GM23248 (cell line): ENCODE data around the gene FBLN5. TPM values are rescaled to one million over a fixed set of nuclear protein-coding genes. Genes with fewer than 3 reads are reported as not detected.

Source experiments
- DNase-seq: peaks from one replicate; pipeline ENCODE4 v3.0.0-alpha.2; 2015
- H2AFZ ChIP-seq: fragments of 200-600 bp; sonication (generic); 2 replicates; pipeline ENCODE4 v1.6.1; 2016; ENCODE audit warnings: antibody characterized with exemption
- H3F3A ChIP-seq: fragments of 200-600 bp; sonication (generic); 2 replicates; pipeline ENCODE4 v1.6.1; 2016; ENCODE audit warnings: mild to moderate bottlenecking, antibody characterized with exemption, mixed run types; ENCODE audit not compliant: insufficient read depth
- H3K27ac ChIP-seq: fragments of 200-600 bp; sonication (generic); 2 replicates; pipeline ENCODE4 v1.5.1; 2016; ENCODE audit warnings: mild to moderate bottlenecking
- H3K27me3 ChIP-seq: fragments of 200-600 bp; sonication (generic); replicated peaks from 2 replicates; pipeline ENCODE4 v1.6.1; 2016; ENCODE audit warnings: mild to moderate bottlenecking; ENCODE audit not compliant: insufficient read depth
- H3K36me3 ChIP-seq: fragments of 200-600 bp; sonication (generic); 2 replicates; pipeline ENCODE4 v1.6.1; 2016; ENCODE audit warnings: low read depth, mild to moderate bottlenecking
- H3K4me1 ChIP-seq: fragments of 200-600 bp; sonication (generic); 2 replicates; pipeline ENCODE4 v1.6.1; 2016; ENCODE audit warnings: mild to moderate bottlenecking; ENCODE audit not compliant: insufficient read depth
- H3K4me2 ChIP-seq: fragments of 200-600 bp; sonication (generic); one replicate; pipeline ENCODE4 v1.6.1; 2016; ENCODE audit warnings: mild to moderate bottlenecking; ENCODE audit not compliant: unreplicated experiment
- H3K4me3 ChIP-seq: fragments of 200-600 bp; sonication (generic); 2 replicates; pipeline ENCODE4 v1.5.1; 2016; ENCODE audit warnings: mild to moderate bottlenecking
- H3K79me2 ChIP-seq: fragments of 200-600 bp; sonication (generic); 2 replicates; pipeline ENCODE4 v1.6.1; 2016; ENCODE audit warnings: mild to moderate bottlenecking; ENCODE audit not compliant: insufficient read depth
- H3K9ac ChIP-seq: fragments of 200-600 bp; sonication (generic); 2 replicates; pipeline ENCODE4 v1.6.1; 2016; ENCODE audit warnings: mild to moderate bottlenecking
- H3K9me2 ChIP-seq: fragments of 200-600 bp; sonication (generic); 2 replicates; pipeline ENCODE4 v1.6.1; 2016; ENCODE audit warnings: mixed run types, mild to moderate bottlenecking, moderate library complexity; ENCODE audit not compliant: insufficient read depth
- H3K9me3 ChIP-seq: fragments of 200-600 bp; sonication (generic); one replicate; pipeline ENCODE4 v1.6.1; 2017; ENCODE audit warnings: low read depth
- H4K20me1 ChIP-seq: fragments of 200-600 bp; sonication (generic); 2 replicates; pipeline ENCODE4 v1.6.0; 2016; ENCODE audit not compliant: insufficient read depth
- EZH2 ChIP-seq: fragments of 200-600 bp; sonication (generic); IDR thresholded peaks from 2 replicates; pipeline ENCODE4 v1.6.1; 2018; ENCODE audit warnings: antibody characterized with exemption, mild to moderate bottlenecking; ENCODE audit not compliant: insufficient read depth, poor library complexity, severe bottlenecking
- EZH2phosphoT487 ChIP-seq: fragments of 200-600 bp; sonication (generic); IDR thresholded peaks from 2 replicates; pipeline ENCODE4 v1.6.1; 2018; ENCODE audit warnings: antibody characterized with exemption, moderate library complexity, mild to moderate bottlenecking, low read depth; ENCODE audit not compliant: insufficient read depth
- WGBS, 2 experiments: methylation state at CpG; one replicate each; pipeline ENCODE4 v1.1.6; 2015 to 2017; ENCODE audit warnings: low lambda C conversion rate in 2 of 2, low coverage in 1 of 2; ENCODE audit errors: missing lambda C conversion rate in 2 of 2; 5-methylcytosine and 5-hydroxymethylcytosine counted together
- in situ Hi-C: fragments of 300-500 bp; cut with MboI; formaldehyde crosslinking; loops from 2 replicates; pipeline ENCODE4 v1.15.0; 2020
- polyA plus RNA-seq: library from polyadenylated mRNA; unstranded; fragments of >200 nt; fragmentation: Nextera tagmentation; extraction: Ambion mirVana; gene quantifications from 2 replicates; pipeline ENCODE4 v1.2.1, GENCODE V29; 2016
- total RNA-seq: library from RNA; depleted of rRNA; stranded (reverse); fragments of >200 nt; shearing (Covaris generic); gene quantifications from 2 replicates; pipeline ENCODE4 v1.2.3, GENCODE V29; 2014

FBLN5 gene
- total and polyA plus RNA-seq, 2 experiments from 2014 or later: 234 to 756 TPM

- peaks cover 4% of the 10 kb centered on the region; the same call in 1 of the 2 replicates for H3K36me3 ChIP-seq
- no peaks in the 10 kb centered on the region for H3K27me3 ChIP-seq
- TF ChIP-seq EZH2 (no peak), EZH2phosphoT487 (no peak)
- H3K79me2 ChIP-seq: no peaks in the 10 kb centered on the region
- in situ Hi-C loops: no loop called here
- no peaks in the 10 kb centered on the region for H3F3A ChIP-seq
- no peak for DNase-seq
- no peaks in the 10 kb centered on the region for H3K9me2 ChIP-seq
- no peak within 1 kb of the TSS for H3K27ac ChIP-seq
- no peak within 1 kb of the TSS for H3K9ac ChIP-seq
- H3K9me3 ChIP-seq: no peaks in the 10 kb centered on the region
- WGBS, 2 experiments: 90 to 93% methylated on average over 10 of the region's 10 CpGs
- no peak within 1 kb of the TSS for H3K4me3 ChIP-seq
- no peak within 1 kb of the TSS for H2AFZ ChIP-seq
- no peaks in the 10 kb centered on the region for H3K4me1 ChIP-seq
- H3K4me2 ChIP-seq: no peak within 1 kb of the TSS
- H4K20me1 ChIP-seq: no peaks in the 10 kb centered on the region
Observed at GRCh38 chr14:91867316-91867988, 80.0 kb downstream of the FBLN5 start, which contains the start of gene TC2N. TSS of gene TC2N (minus strand) at chr14:91867536. CDS start at chr14:91813769, 53,767 bp downstream.

GRCh38 chr14:91866511-91867295, 80.8 kb downstream of the FBLN5 start:
- Histone ChIP-seq H3K79me2 (no peaks in the 10 kb centered on the region), H4K20me1 (no peaks in the 10 kb centered on the region), H3K27me3 (no peaks in the 10 kb centered on the region), H3K36me3 (peaks cover 4% of the 10 kb centered on the region; the same call in 1 of the 2 replicates), H3K4me3 (no peak overlapping the region), H3K9me3 (no peaks in the 10 kb centered on the region), H3K4me2 (no peak overlapping the region), H3F3A (no peaks in the 10 kb centered on the region), H3K9ac (no peak overlapping the region), H3K27ac (no peak overlapping the region), H2AFZ (no peak overlapping the region), H3K9me2 (no peaks in the 10 kb centered on the region), H3K4me1 (no peaks in the 10 kb centered on the region)
- 66 to 68% methylated on average over 6 of the region's 6 CpGs for WGBS, 2 experiments
- no peak for DNase-seq
- no peak for TF ChIP-seq EZH2phosphoT487
- TF ChIP-seq EZH2: no peak
- in situ Hi-C loops: no loop called here

GRCh38 chr14:91866061-91866460, 81.4 kb downstream of the FBLN5 start:
- Histone ChIP-seq H3K9me3 (no peaks in the 10 kb centered on the region), H2AFZ (no peak overlapping the region), H3K9ac (no peak overlapping the region), H3K27ac (no peak overlapping the region), H3F3A (no peaks in the 10 kb centered on the region), H3K4me3 (no peak overlapping the region), H3K4me1 (no peaks in the 10 kb centered on the region), H4K20me1 (no peaks in the 10 kb centered on the region), H3K4me2 (no peak overlapping the region), H3K9me2 (no peaks in the 10 kb centered on the region), H3K79me2 (no peaks in the 10 kb centered on the region), H3K27me3 (no peaks in the 10 kb centered on the region), H3K36me3 (peaks cover 4% of the 10 kb centered on the region; the same call in 1 of the 2 replicates)
- DNase-seq: peak; percentile 20
- TF ChIP-seq EZH2phosphoT487 (no peak), EZH2 (no peak)
- in situ Hi-C loops: no loop called here
- 24 to 33% methylated on average over 2 of the region's 2 CpGs for WGBS, 2 experiments

- TF ChIP-seq EZH2phosphoT487 (no peak), EZH2 (no peak)
- no peak overlapping the region for H3K27ac ChIP-seq
- H2AFZ ChIP-seq: no peak overlapping the region
- DNase-seq: no peak
- no peaks in the 10 kb centered on the region for H3K9me3 ChIP-seq
- 65 to 66% methylated on average over 4 of the region's 4 CpGs for WGBS, 2 experiments
- no peaks in the 10 kb centered on the region for H3K79me2 ChIP-seq
- H3F3A ChIP-seq: 0 out of 2 replicates have a peak, but pooled peaks cover 5% of the 10 kb centered on the region
- no peaks in the 10 kb centered on the region for H3K27me3 ChIP-seq
- peaks cover 12% of the 10 kb centered on the region for H3K4me1 ChIP-seq
- in situ Hi-C loops: no loop called here
- H3K9me2 ChIP-seq: no peaks in the 10 kb centered on the region
- no peak overlapping the region for H3K4me2 ChIP-seq
- no peak overlapping the region for H3K4me3 ChIP-seq
- H4K20me1 ChIP-seq: no peaks in the 10 kb centered on the region
- H3K9ac ChIP-seq: no peak overlapping the region
- H3K36me3 ChIP-seq: no peaks in the 10 kb centered on the region
Observed at GRCh38 chr14:91862417-91862816, 85.1 kb downstream of the FBLN5 start.
